ENCODE data around the gene SEPHS2. TPM values are rescaled to one million over a fixed set of nuclear protein-coding genes. Genes with fewer than 3 reads are reported as not detected.

Gene SEPHS2
- total RNA-seq, 4 donors from 2014 or later, result 34.5 to 41.3 (median 39.9) TPM

GRCh38 chr16:30443631-30444030, 2.0 kb downstream of the SEPHS2 start:
- no peak for DNase-seq
- H3K27ac ChIP-seq, result no peak overlapping the region
- TF ChIP-seq CTCF (IDR thresholded peaks at IDR 0.05) (no peak), POLR2A (IDR thresholded peaks at IDR 0.05) (no peak)
- H3K4me1 ChIP-seq, result peaks cover 11 to 16% of the 10 kb centered on the region in 2 donors
- 96 to 97% methylated on average over 2 of the region's 2 CpGs for WGBS, 2 donors
- no peaks in the 10 kb centered on the region for H3K9me3 ChIP-seq
- H3K4me3 ChIP-seq (replicated peaks in 1 of 3), result no peak overlapping the region
- no peaks in the 10 kb centered on the region for H3K27me3 ChIP-seq
- intact Hi-C loops (cut with DNase I), result loop anchor here (2.0 to 10.0 kb wide), 2 partner anchors 83 to 161 kb away; partner anchors contain the start of gene ZNF768
- peaks cover 0 to 3% of the 10 kb centered on the region in 2 donors for H3K36me3 ChIP-seq

GRCh38 chr16:30439720-30440348, 5.8 kb downstream of the SEPHS2 start:
- Histone ChIP-seq H3K36me3 (peaks cover 0 to 3% of the 10 kb centered on the region in 2 donors), H3K9me3 (no peaks in the 10 kb centered on the region), H3K4me1 (peaks cover 8 to 9% of the 10 kb centered on the region in 2 donors), H3K4me3 (replicated peaks in 1 of 3) (no peak overlapping the region), H3K27me3 (no peaks in the 10 kb centered on the region), H3K27ac (no peak overlapping the region)
- 80 to 81% methylated on average over 6 of the region's 6 CpGs for WGBS, 2 donors
- no peak for TF ChIP-seq POLR2A (IDR thresholded peaks at IDR 0.05)
- TF ChIP-seq CTCF (IDR thresholded peaks at IDR 0.05), result no peak
- intact Hi-C loops (cut with DNase I), result loop anchor here (5.0 to 10.0 kb wide), 2 partner anchors 72 to 165 kb away; no protein-coding TSS in a partner anchor
- no peak for DNase-seq

- no peak overlapping the region for H3K4me3 ChIP-seq (replicated peaks in 1 of 3)
- no peak for TF ChIP-seq CTCF (IDR thresholded peaks at IDR 0.05)
- no peak for TF ChIP-seq POLR2A (IDR thresholded peaks at IDR 0.05)
- peaks cover 0 to 3% of the 10 kb centered on the region in 2 donors for H3K36me3 ChIP-seq
- no peak overlapping the region for H3K27ac ChIP-seq
- H3K4me1 ChIP-seq, result no peaks in the 10 kb centered on the region
- intact Hi-C loops (cut with DNase I), result loop anchor here (5.0 kb wide), 1 partner anchor 73 kb away; no protein-coding TSS in a partner anchor
- DNase-seq, result no peak
- H3K27me3 ChIP-seq, result no peaks in the 10 kb centered on the region
- WGBS, 2 donors, result 59 to 71% methylated on average over 5 of the region's 5 CpGs
- no peaks in the 10 kb centered on the region for H3K9me3 ChIP-seq
These were observed 6.8 kb downstream of the SEPHS2 start for GRCh38 chr16:30438835-30439234.

- H3K9me3 ChIP-seq, result no peaks in the 10 kb centered on the region
- H3K27ac ChIP-seq, result no peak overlapping the region
- no peaks in the 10 kb centered on the region for H3K4me1 ChIP-seq
- no peaks in the 10 kb centered on the region for H3K27me3 ChIP-seq
- WGBS, 2 donors, result 47 to 48% methylated on average over 3 of the region's 3 CpGs
- H3K4me3 ChIP-seq (replicated peaks in 1 of 3), result no peak overlapping the region
- TF ChIP-seq POLR2A (IDR thresholded peaks at IDR 0.05), result no peak
- no peak for TF ChIP-seq CTCF (IDR thresholded peaks at IDR 0.05)
- peaks cover 0 to under 1% of the 10 kb centered on the region in 2 donors for H3K36me3 ChIP-seq
- peak in 1 of 2 donors; percentile 17 for DNase-seq
- intact Hi-C loops (cut with DNase I), result loop anchor here (5.0 kb wide), 1 partner anchor 75 kb away; no protein-coding TSS in a partner anchor
These were observed 8.1 kb downstream of the SEPHS2 start for GRCh38 chr16:30437511-30438046.

GRCh38 chr16:30434852-30435251, 10.8 kb downstream of the SEPHS2 start:
- intact Hi-C loops (cut with DNase I), result loop anchor here (5.0 kb wide), 1 partner anchor 77 kb away; no protein-coding TSS in a partner anchor
- no peak for DNase-seq
- 74 to 75% methylated on average over 4 of the region's 4 CpGs for WGBS, 2 donors

More at GRCh38 chr16:30434852-30435251, 10.8 kb downstream of the SEPHS2 start:
- Histone ChIP-seq H3K36me3 (no peaks in the 10 kb centered on the region), H3K27me3 (no peaks in the 10 kb centered on the region), H3K4me3 (replicated peaks in 1 of 3) (no peak overlapping the region), H3K9me3 (no peaks in the 10 kb centered on the region), H3K4me1 (peaks cover 4 to 5% of the 10 kb centered on the region in 2 donors), H3K27ac (no peak overlapping the region)
- TF ChIP-seq CTCF (IDR thresholded peaks at IDR 0.05), result no peak
- TF ChIP-seq POLR2A (IDR thresholded peaks at IDR 0.05), result no peak

All from thyroid gland (tissue), 4 donors.